HepG2 (cell line): Measurements from ENCODE around the gene AIFM1. TPM values are rescaled to one million over a fixed set of nuclear protein-coding genes. Genes with fewer than 3 reads are reported as not detected.
A peak's percentile ranks its signal among the peaks of the same experiment; 100 is the strongest.

Experiments
- ATAC-seq: fragments of 200-7000 bp; cut with Tn5 transposase; 3 replicates; pipeline ENCODE4 v1.9.1; 2020; ENCODE audit warnings: mild to moderate bottlenecking, moderate library complexity
- BruUV-seq: library from RNA; stranded (reverse); fragments of 400-500 nt; replicated peaks from 2 replicates; lab custom pipeline; 2021; lab: Mats Ljungman, UMichigan
- CTCF ChIA-PET: fragments of 300-600 bp; formaldehyde crosslinking; extraction: SDS; loops from one replicate; lab custom pipeline; 2021; ENCODE audit warnings: low total read pairs, inconsistent platforms, low intra/inter-chr PET ratio; lab: Yijun Ruan, JAX
- POLR2A ChIA-PET: fragments of 350-600 bp; sonication (Branson Sonifier 250); formaldehyde crosslinking; loops from one replicate; lab custom pipeline; 2020; ENCODE audit warnings: antibody characterized with exemption, inconsistent platforms; lab: Yijun Ruan, JAX
- DNase-seq: peaks from one replicate; pipeline ENCODE4 v3.0.0-alpha.2; 2015; ENCODE audit warnings: low spot score
- FAIRE-seq: peaks from 3 replicates; lab custom pipeline; 2011; peaks lifted over from hg19 to GRCh38; lab: Jason Lieb, UNC
- H2AFZ ChIP-seq: one replicate; pipeline ENCODE4 v1.6.1; 2011; ENCODE audit warnings: low read length, inconsistent platforms
- H3K27ac ChIP-seq: fragments of 300-600 bp; 3 replicates; pipeline ENCODE4 v1.8.0; 2011; ENCODE audit warnings: mixed run types, mild to moderate bottlenecking, mixed read lengths, low read length, inconsistent platforms; ENCODE audit not compliant: insufficient read depth; ENCODE audit errors: extremely low read length
- H3K27me3 ChIP-seq, 2 experiments: fragments of 200-600 bp in 1 of 2; 2 replicates in 1 of 2; 3 replicates in 1 of 2; pipeline versions ENCODE4 v1.6.0 to v1.8.0; 2011; ENCODE audit warnings: low read length in 2 of 2, mild to moderate bottlenecking in 2 of 2, moderate library complexity in 2 of 2, inconsistent platforms in 1 of 2; ENCODE audit not compliant: insufficient read depth in 2 of 2, control insufficient read depth in 1 of 2
- H3K36me3 ChIP-seq, 2 experiments: fragments of 200-600 bp in 1 of 2; replicated peaks in 1 of 2; 2 replicates in 1 of 2; 3 replicates in 1 of 2; pipeline versions ENCODE4 v1.5.1 to v1.8.0; 2011; ENCODE audit warnings: low read length in 2 of 2, inconsistent platforms in 1 of 2; ENCODE audit not compliant: insufficient read depth in 2 of 2, control insufficient read depth in 1 of 2
- H3K4me1 ChIP-seq: 2 replicates; pipeline ENCODE4 v1.5.1; 2012; ENCODE audit warnings: low read length, inconsistent platforms; ENCODE audit not compliant: insufficient read depth
- H3K4me2 ChIP-seq: 2 replicates; pipeline ENCODE4 v1.6.0; 2011; ENCODE audit warnings: low read depth, low read length, inconsistent platforms
- H3K4me3 ChIP-seq, 3 experiments: fragments of 200-600 bp in 1 of 3; sonication (generic), shearing (Covaris generic) in 1 of 3; replicated peaks in 1 of 3; 2 replicates each; pipeline ENCODE4 v1.5.1; 2011 to 2016; ENCODE audit warnings: low read length in 3 of 3, inconsistent platforms in 2 of 3, low read depth in 2 of 3, mild to moderate bottlenecking in 2 of 3, control low read depth in 1 of 3, mixed read lengths in 1 of 3; ENCODE audit not compliant: insufficient read depth in 1 of 3
- H3K79me2 ChIP-seq: one replicate; pipeline ENCODE4 v1.6.1; 2011; ENCODE audit warnings: low read length, inconsistent platforms; ENCODE audit not compliant: insufficient read depth
- H3K9ac ChIP-seq: 2 replicates; pipeline ENCODE4 v1.6.0; 2011; ENCODE audit warnings: mild to moderate bottlenecking, low read depth, low read length, inconsistent platforms; ENCODE audit not compliant: insufficient read depth
- H3K9me3 ChIP-seq: 2 replicates; pipeline ENCODE4 v1.5.1; 2012; ENCODE audit warnings: mild to moderate bottlenecking, low read length
- H4K20me1 ChIP-seq: 2 replicates; pipeline ENCODE4 v1.6.0; 2011; ENCODE audit warnings: inconsistent platforms, mild to moderate bottlenecking, low read length, moderate library complexity; ENCODE audit not compliant: insufficient read depth
- ARNTL ChIP-seq: sonication (generic); formaldehyde crosslinking; IDR thresholded peaks from 2 replicates; pipeline ENCODE4 v1.4.0; 2020; ENCODE audit warnings: mild to moderate bottlenecking, missing genetic modification reagents
- CEBPG ChIP-seq: IDR thresholded peaks from 2 replicates; pipeline ENCODE4 v1.6.1; 2016
- EED ChIP-seq: sonication (generic); formaldehyde crosslinking; IDR thresholded peaks from 2 replicates; pipeline ENCODE4 v1.5.0; 2020; ENCODE audit warnings: mild to moderate bottlenecking, missing genetic modification reagents
- ELF4 ChIP-seq: sonication (generic); formaldehyde crosslinking; IDR thresholded peaks from 2 replicates; pipeline ENCODE4 v1.5.0; 2020; ENCODE audit warnings: missing genetic modification reagents, mild to moderate bottlenecking, moderate library complexity, borderline replicate concordance
- HMGA1 ChIP-seq: sonication (generic); formaldehyde crosslinking; conservative IDR thresholded peaks from 2 replicates; pipeline ENCODE4 v1.4.0; 2020; ENCODE audit warnings: missing genetic modification reagents
- POGZ ChIP-seq: sonication (generic); formaldehyde crosslinking; IDR thresholded peaks from 2 replicates; pipeline ENCODE4 v1.4.0; 2020; ENCODE audit warnings: mild to moderate bottlenecking, missing genetic modification reagents
- PRPF4 ChIP-seq: fragments of 200-400 bp; formaldehyde crosslinking; IDR thresholded peaks from 2 replicates; pipeline ENCODE4 v1.6.1; 2016; ENCODE audit warnings: low read length, low read depth; ENCODE audit not compliant: poor library complexity, severe bottlenecking
- RAD51 ChIP-seq: fragments of 450-650 bp; IDR thresholded peaks from 2 replicates; pipeline ENCODE4 v1.6.1; 2016; ENCODE audit warnings: borderline replicate concordance
- TOPORS ChIP-seq: sonication (generic); formaldehyde crosslinking; IDR thresholded peaks from 2 replicates; pipeline ENCODE4 v1.8.0; 2023; ENCODE audit warnings: mild to moderate bottlenecking, missing genetic modification reagents
- ZFX ChIP-seq: sonication (generic); formaldehyde crosslinking; IDR thresholded peaks from 2 replicates; pipeline ENCODE4 v1.4.0; 2020; ENCODE audit warnings: mild to moderate bottlenecking, low read depth, missing genetic modification reagents, moderate library complexity
- ZNF224 ChIP-seq: sonication (generic); formaldehyde crosslinking; IDR thresholded peaks from 2 replicates; pipeline ENCODE4 v1.5.0; 2020; ENCODE audit warnings: mild to moderate bottlenecking, missing genetic modification reagents
- ZNF33B ChIP-seq: sonication (generic); formaldehyde crosslinking; IDR thresholded peaks from 2 replicates; pipeline ENCODE4 v1.5.1; 2020; ENCODE audit warnings: mild to moderate bottlenecking, missing genetic modification reagents
- ZNF501 ChIP-seq: sonication (generic); formaldehyde crosslinking; IDR thresholded peaks from 2 replicates; pipeline ENCODE4 v1.5.1; 2020; ENCODE audit warnings: mild to moderate bottlenecking, moderate library complexity, missing genetic modification reagents
- ZNF510 ChIP-seq: sonication (generic); formaldehyde crosslinking; IDR thresholded peaks from 2 replicates; pipeline ENCODE4 v1.4.0; 2020; ENCODE audit warnings: low read depth, mild to moderate bottlenecking, missing genetic modification reagents
- ZNF549 ChIP-seq: sonication (generic); formaldehyde crosslinking; IDR thresholded peaks from 2 replicates; pipeline ENCODE4 v1.5.0; 2020; ENCODE audit warnings: missing genetic modification reagents
- ZNF747 ChIP-seq: sonication (generic); formaldehyde crosslinking; IDR thresholded peaks from 2 replicates; pipeline ENCODE4 v1.8.1; 2023; ENCODE audit warnings: missing genetic modification reagents, mild to moderate bottlenecking, borderline replicate concordance
- WGBS: methylation state at CpG from one replicate; pipeline ENCODE4 v1.1.6; 2017; ENCODE audit warnings: low lambda C conversion rate; 5-methylcytosine and 5-hydroxymethylcytosine counted together
- in situ Hi-C: cut with HindIII; loops from 2 replicates; pipeline ENCODE4 v1.10.0; 2017; ENCODE audit warnings: low pct_unique_long_range_greater_than_20kb; ENCODE audit not compliant: extremely low pct_ligation_motif_present
- intact Hi-C: fragments of 100-400 bp; cut with micrococcal nuclease; formaldehyde crosslinking; loops from one replicate; pipeline ENCODE4 v1.10.0; 2022; ENCODE audit not compliant: unreplicated experiment
- polyA plus RNA-seq, 8 experiments: library from polyadenylated mRNA; depleted of rRNA in 3 of 8; stranded (reverse) in 7 of 8; unstranded in 1 of 8; fragments of >200 nt; fragmentation: Illumina TruSeq in 4 of 8; extraction: Trizol in 4 of 8; gene quantifications; 2 replicates each; pipeline versions ENCODE4 v1.2.1 to v1.2.3, GENCODE V29; 2011 to 2016; ENCODE audit warnings: low read depth in 4 of 8, missing spikeins in 1 of 8, mixed read lengths in 1 of 8; ENCODE audit not compliant: insufficient read depth in 1 of 8
- total RNA-seq, 5 experiments: library from RNA; depleted of rRNA; stranded (reverse); fragments of >200 nt; fragmentation: Illumina TruSeq; extraction: Trizol; gene quantifications; 2 replicates each; pipeline ENCODE4 v1.2.3, GENCODE V29; 2016; ENCODE audit warnings: low read depth in 1 of 5
- TF ChIP-seq, protein P1 (sequence below): sonication (generic); formaldehyde crosslinking; IDR thresholded peaks from 2 replicates; pipeline ENCODE4 v1.4.0; 2020; ENCODE audit warnings: missing genetic modification reagents, low read depth, mild to moderate bottlenecking, borderline replicate concordance
- TF ChIP-seq, protein P2 (sequence below): IDR thresholded peaks from 2 replicates; pipeline ENCODE4 v1.6.1; 2016; ENCODE audit warnings: mild to moderate bottlenecking
- TF ChIP-seq, protein P3 (sequence below): fragments of 450-650 bp; IDR thresholded peaks from 2 replicates; pipeline ENCODE4 v1.6.1; 2017
- TF ChIP-seq, protein P4 (sequence below): sonication (generic); formaldehyde crosslinking; IDR thresholded peaks from 2 replicates; pipeline ENCODE4 v1.4.0; 2020; ENCODE audit warnings: mild to moderate bottlenecking, missing genetic modification reagents

The AIFM1 gene
- total and polyA plus RNA-seq, 2 of the 13 experiments (the other 11 are each of a cell fraction or from before 2014, with no cell fraction given), result 42.8 to 46.9 TPM

DNA sequence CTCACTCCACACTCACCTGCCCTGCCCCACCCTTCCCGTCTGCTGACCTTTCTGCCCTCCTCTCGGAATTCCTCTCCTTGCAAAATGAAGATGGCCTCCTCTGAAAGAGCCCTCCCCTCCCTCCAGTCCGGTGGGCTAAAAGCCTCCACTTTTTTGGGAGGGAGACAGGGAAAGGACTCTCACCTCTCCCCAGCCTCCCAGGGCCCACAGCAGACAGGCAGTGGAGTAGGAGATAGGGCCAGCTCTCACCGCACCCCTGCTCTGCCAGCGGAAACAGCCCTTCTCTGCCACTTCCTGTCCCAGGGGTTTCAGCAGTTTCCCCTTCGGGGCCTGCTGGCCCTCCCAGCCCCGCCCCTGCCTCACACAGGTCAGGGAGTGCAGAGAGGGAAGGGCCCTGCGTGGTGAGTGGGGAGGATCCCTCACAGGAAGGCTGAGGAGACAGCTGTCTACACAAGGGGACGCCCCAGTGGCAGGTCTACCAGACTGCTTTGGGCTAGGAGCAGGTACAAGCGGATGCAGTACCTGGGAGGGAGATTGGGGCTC, 73.6 kb downstream of the AIFM1 start:
- CTCF ChIA-PET, result interaction anchor here (1.3 kb wide), 1 partner anchor 29 kb away, joined by 5 read pairs; no protein-coding TSS in a partner anchor
- Histone ChIP-seq H3K4me3 (peak overlapping the region; percentile 52 to 62 (median 58)), H3K9ac (peak overlapping the region; percentile 56), H3K36me3 (no peaks in the 10 kb centered on the region), H3K9me3 (no peaks in the 10 kb centered on the region), H3K79me2 (no peaks in the 10 kb centered on the region), H4K20me1 (no peaks in the 10 kb centered on the region), H2AFZ (peak overlapping the region; percentile 27), H3K4me1 (peaks cover 34% of the 10 kb centered on the region), H3K27me3 (no peaks in the 10 kb centered on the region), H3K4me2 (peak overlapping the region; percentile 75), H3K27ac (peak overlapping the region; percentile 50)
- intact Hi-C loops (no loop called here), in situ Hi-C loops (no loop called here)
- POLR2A ChIA-PET, result no interaction called here
- FAIRE-seq (peak; percentile 85), DNase-seq (peak; percentile 66), ATAC-seq (peak; percentile 97)
- no TSS peak for BruUV-seq
- 0% methylated on average over 3 of the region's 10 CpGs for WGBS
- no peak for TF ChIP-seq HMGA1 (CRISPR knock-in tag)
- no peak for TF ChIP-seq EED
- no peak for TF ChIP-seq TOPORS (CRISPR knock-in tag)
- TF ChIP-seq ZNF549 (CRISPR knock-in tag), result no peak
- TF ChIP-seq ZNF747 (CRISPR knock-in tag), result no peak
- TF ChIP-seq, protein P1, sequence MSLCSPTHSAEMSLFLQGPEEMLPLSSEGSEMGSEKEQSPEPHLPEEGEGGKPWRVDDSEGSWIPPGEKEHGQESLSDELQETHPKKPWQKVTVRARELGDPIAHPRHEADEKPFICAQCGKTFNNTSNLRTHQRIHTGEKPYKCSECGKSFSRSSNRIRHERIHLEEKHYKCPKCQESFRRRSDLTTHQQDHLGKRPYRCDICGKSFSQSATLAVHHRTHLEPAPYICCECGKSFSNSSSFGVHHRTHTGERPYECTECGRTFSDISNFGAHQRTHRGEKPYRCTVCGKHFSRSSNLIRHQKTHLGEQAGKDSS, result no peak
- no peak for TF ChIP-seq ZNF501
- TF ChIP-seq POGZ (CRISPR knock-in tag), result no peak
- TF ChIP-seq, protein P2, sequence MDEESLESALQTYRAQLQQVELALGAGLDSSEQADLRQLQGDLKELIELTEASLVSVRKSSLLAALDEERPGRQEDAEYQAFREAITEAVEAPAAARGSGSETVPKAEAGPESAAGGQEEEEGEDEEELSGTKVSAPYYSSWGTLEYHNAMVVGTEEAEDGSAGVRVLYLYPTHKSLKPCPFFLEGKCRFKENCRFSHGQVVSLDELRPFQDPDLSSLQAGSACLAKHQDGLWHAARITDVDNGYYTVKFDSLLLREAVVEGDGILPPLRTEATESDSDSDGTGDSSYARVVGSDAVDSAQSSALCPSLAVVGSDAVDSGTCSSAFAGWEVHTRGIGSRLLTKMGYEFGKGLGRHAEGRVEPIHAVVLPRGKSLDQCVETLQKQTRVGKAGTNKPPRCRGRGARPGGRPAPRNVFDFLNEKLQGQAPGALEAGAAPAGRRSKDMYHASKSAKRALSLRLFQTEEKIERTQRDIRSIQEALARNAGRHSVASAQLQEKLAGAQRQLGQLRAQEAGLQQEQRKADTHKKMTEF (CRISPR knock-in tag), result 0 out of 2 replicates have a peak, but pooled peaks have one; percentile 15
- no peak for TF ChIP-seq RAD51
- TF ChIP-seq, protein P3, sequence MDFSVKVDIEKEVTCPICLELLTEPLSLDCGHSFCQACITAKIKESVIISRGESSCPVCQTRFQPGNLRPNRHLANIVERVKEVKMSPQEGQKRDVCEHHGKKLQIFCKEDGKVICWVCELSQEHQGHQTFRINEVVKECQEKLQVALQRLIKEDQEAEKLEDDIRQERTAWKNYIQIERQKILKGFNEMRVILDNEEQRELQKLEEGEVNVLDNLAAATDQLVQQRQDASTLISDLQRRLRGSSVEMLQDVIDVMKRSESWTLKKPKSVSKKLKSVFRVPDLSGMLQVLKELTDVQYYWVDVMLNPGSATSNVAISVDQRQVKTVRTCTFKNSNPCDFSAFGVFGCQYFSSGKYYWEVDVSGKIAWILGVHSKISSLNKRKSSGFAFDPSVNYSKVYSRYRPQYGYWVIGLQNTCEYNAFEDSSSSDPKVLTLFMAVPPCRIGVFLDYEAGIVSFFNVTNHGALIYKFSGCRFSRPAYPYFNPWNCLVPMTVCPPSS, result no peak
- TF ChIP-seq PRPF4, result no peak
- TF ChIP-seq ZFX, result peak; percentile 37; the same call in 1 of the 2 replicates
- no peak for TF ChIP-seq ZNF510
- no peak for TF ChIP-seq ELF4 (CRISPR knock-in tag)
- TF ChIP-seq CEBPG (CRISPR knock-in tag), result no peak
- TF ChIP-seq, protein P4, sequence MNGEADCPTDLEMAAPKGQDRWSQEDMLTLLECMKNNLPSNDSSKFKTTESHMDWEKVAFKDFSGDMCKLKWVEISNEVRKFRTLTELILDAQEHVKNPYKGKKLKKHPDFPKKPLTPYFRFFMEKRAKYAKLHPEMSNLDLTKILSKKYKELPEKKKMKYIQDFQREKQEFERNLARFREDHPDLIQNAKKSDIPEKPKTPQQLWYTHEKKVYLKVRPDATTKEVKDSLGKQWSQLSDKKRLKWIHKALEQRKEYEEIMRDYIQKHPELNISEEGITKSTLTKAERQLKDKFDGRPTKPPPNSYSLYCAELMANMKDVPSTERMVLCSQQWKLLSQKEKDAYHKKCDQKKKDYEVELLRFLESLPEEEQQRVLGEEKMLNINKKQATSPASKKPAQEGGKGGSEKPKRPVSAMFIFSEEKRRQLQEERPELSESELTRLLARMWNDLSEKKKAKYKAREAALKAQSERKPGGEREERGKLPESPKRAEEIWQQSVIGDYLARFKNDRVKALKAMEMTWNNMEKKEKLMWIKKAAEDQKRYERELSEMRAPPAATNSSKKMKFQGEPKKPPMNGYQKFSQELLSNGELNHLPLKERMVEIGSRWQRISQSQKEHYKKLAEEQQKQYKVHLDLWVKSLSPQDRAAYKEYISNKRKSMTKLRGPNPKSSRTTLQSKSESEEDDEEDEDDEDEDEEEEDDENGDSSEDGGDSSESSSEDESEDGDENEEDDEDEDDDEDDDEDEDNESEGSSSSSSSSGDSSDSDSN (CRISPR knock-in tag), result peak; percentile 32; the same call in 1 of the 2 replicates
- no peak for TF ChIP-seq ZNF224 (CRISPR knock-in tag)
- no peak for TF ChIP-seq ARNTL (CRISPR knock-in tag)
- TF ChIP-seq ZNF33B (CRISPR knock-in tag), result no peak
